H9 (cell line): ENCODE measurements around the gene ZNF382. TPM values are rescaled to one million over a fixed set of nuclear protein-coding genes. Genes with fewer than 3 reads are reported as not detected.

Experiments used
- DNase-seq: peaks from one replicate; pipeline ENCODE4 v3.0.0-alpha.2; 2017
- H2AFZ ChIP-seq: one replicate; pipeline ENCODE4 v1.6.1; 2013; ENCODE audit warnings: mild to moderate bottlenecking, low read length, control low read depth, moderate library complexity
- H2AK5ac ChIP-seq: 2 replicates; pipeline ENCODE4 v1.6.1; 2013; ENCODE audit warnings: low read length, control low read depth, mixed read lengths; ENCODE audit not compliant: insufficient read length
- H2BK120ac ChIP-seq: one replicate; pipeline ENCODE4 v1.6.1; 2013; ENCODE audit warnings: low read depth, mild to moderate bottlenecking, low read length, control low read depth, inconsistent platforms; ENCODE audit not compliant: poor library complexity, severe bottlenecking
- H2BK12ac ChIP-seq: 2 replicates; pipeline ENCODE4 v1.6.1; 2013; ENCODE audit warnings: low read length, control low read depth, mixed read lengths, low read depth; ENCODE audit not compliant: insufficient read length
- H2BK15ac ChIP-seq: 2 replicates; pipeline ENCODE4 v1.6.1; 2013; ENCODE audit warnings: low read depth, low read length, control low read depth
- H2BK20ac ChIP-seq: one replicate; pipeline ENCODE4 v1.6.1; 2013; ENCODE audit warnings: low read depth, mild to moderate bottlenecking, low read length, control low read depth, inconsistent platforms; ENCODE audit not compliant: poor library complexity, severe bottlenecking
- H2BK5ac ChIP-seq: 2 replicates; pipeline ENCODE4 v1.6.1; 2013; ENCODE audit warnings: low read length, control low read depth, mixed read lengths; ENCODE audit not compliant: insufficient read length
- H3K14ac ChIP-seq: 2 replicates; pipeline ENCODE4 v1.6.1; 2013; ENCODE audit warnings: low read length, control low read depth; ENCODE audit not compliant: insufficient read depth
- H3K18ac ChIP-seq: 2 replicates; pipeline ENCODE4 v1.6.1; 2013; ENCODE audit warnings: low read depth, mild to moderate bottlenecking, mixed read lengths, low read length, control low read depth; ENCODE audit not compliant: insufficient read length
- H3K23ac ChIP-seq: 2 replicates; pipeline ENCODE4 v1.6.1; 2013; ENCODE audit warnings: low read length, control low read depth, mixed read lengths, low read depth; ENCODE audit not compliant: insufficient read length
- H3K23me2 ChIP-seq: 2 replicates; pipeline ENCODE4 v1.6.1; 2013; ENCODE audit warnings: low read depth, mild to moderate bottlenecking, mixed read lengths, low read length, control low read depth; ENCODE audit not compliant: insufficient read length, poor library complexity, severe bottlenecking
- H3K27ac ChIP-seq: 2 replicates; pipeline ENCODE4 v1.5.1; 2013; ENCODE audit warnings: low read length, control low read depth, mixed read lengths, low read depth; ENCODE audit not compliant: insufficient read length
- H3K27me3 ChIP-seq: 2 replicates; pipeline ENCODE4 v1.6.1; 2013; ENCODE audit warnings: low read length, control low read depth, inconsistent platforms; ENCODE audit not compliant: insufficient read depth
- H3K4ac ChIP-seq: 2 replicates; pipeline ENCODE4 v1.6.1; 2013; ENCODE audit warnings: low read depth, mild to moderate bottlenecking, control low read depth, inconsistent platforms, low read length, moderate library complexity
- H3K4me1 ChIP-seq: 2 replicates; pipeline ENCODE4 v1.6.1; 2013; ENCODE audit warnings: low read length, control low read depth, inconsistent platforms; ENCODE audit not compliant: insufficient read depth
- H3K4me2 ChIP-seq: 2 replicates; pipeline ENCODE4 v1.6.1; 2013; ENCODE audit warnings: low read length, control low read depth, mixed read lengths; ENCODE audit not compliant: insufficient read length, insufficient read depth
- H3K56ac ChIP-seq: 2 replicates; pipeline ENCODE4 v1.6.1; 2013; ENCODE audit warnings: low read depth, mild to moderate bottlenecking, mixed read lengths, low read length, control low read depth; ENCODE audit not compliant: insufficient read length
- H3K79me1 ChIP-seq: 2 replicates; pipeline ENCODE4 v1.6.1; 2013; ENCODE audit warnings: low read depth, mild to moderate bottlenecking, moderate library complexity, low read length, control low read depth, inconsistent platforms; ENCODE audit not compliant: insufficient read depth, poor library complexity, severe bottlenecking
- H3K79me2 ChIP-seq: 2 replicates; pipeline ENCODE4 v1.6.1; 2013; ENCODE audit warnings: low read length, control low read depth, inconsistent platforms; ENCODE audit not compliant: insufficient read depth
- H3K9ac ChIP-seq: 2 replicates; pipeline ENCODE4 v1.6.1; 2013; ENCODE audit warnings: low read length, control low read depth, mixed read lengths; ENCODE audit not compliant: insufficient read length; ENCODE audit errors: extremely low read depth
- H3K9me3 ChIP-seq: one replicate; pipeline ENCODE4 v1.6.1; 2013; ENCODE audit warnings: low read depth, low read length, inconsistent platforms; ENCODE audit not compliant: control insufficient read depth
- H3T11ph ChIP-seq: one replicate; pipeline ENCODE4 v1.6.1; 2013; ENCODE audit warnings: mild to moderate bottlenecking, low read length, control low read depth, inconsistent platforms
- H4K20me1 ChIP-seq: one replicate; pipeline ENCODE4 v1.6.1; 2013; ENCODE audit not compliant: control insufficient read depth, insufficient read length, insufficient read depth
- H4K5ac ChIP-seq: 2 replicates; pipeline ENCODE4 v1.6.1; 2013; ENCODE audit warnings: low read depth, mild to moderate bottlenecking, mixed read lengths, low read length, control low read depth; ENCODE audit not compliant: insufficient read length
- H4K8ac ChIP-seq: replicated peaks from 2 replicates; pipeline ENCODE4 v1.6.1; 2013; ENCODE audit warnings: low read length, control low read depth, mixed read lengths, low read depth; ENCODE audit not compliant: insufficient read length
- H4K91ac ChIP-seq: 2 replicates; pipeline ENCODE4 v1.6.1; 2013; ENCODE audit warnings: low read depth, mild to moderate bottlenecking, moderate library complexity, mixed read lengths, low read length, control low read depth; ENCODE audit not compliant: insufficient read length
- H3K27ac Mint-ChIP-seq, 3 experiments: 2 replicates in 2 of 3; 3 replicates in 1 of 3; pipeline ENCODE4 v1.8.0; 2020 to 2021; ENCODE audit warnings: mixed read lengths in 3 of 3, mild to moderate bottlenecking in 1 of 3, moderate library complexity in 1 of 3
- H3K27me3 Mint-ChIP-seq: 2 replicates; pipeline ENCODE4 v1.8.0; 2021; ENCODE audit warnings: low read depth, mild to moderate bottlenecking, moderate library complexity, mixed read lengths
- H3K36me3 Mint-ChIP-seq, 3 experiments: 2 replicates in 2 of 3; 3 replicates in 1 of 3; pipeline ENCODE4 v1.8.0; 2020 to 2021; ENCODE audit warnings: low read depth in 3 of 3, mixed read lengths in 3 of 3; ENCODE audit not compliant: insufficient read depth in 1 of 3
- H3K4me1 Mint-ChIP-seq, 2 experiments: 2 replicates each; pipeline ENCODE4 v1.8.0; 2020; ENCODE audit warnings: mixed read lengths in 2 of 2
- H3K4me3 Mint-ChIP-seq, 2 experiments: 2 replicates in 1 of 2; 3 replicates in 1 of 2; pipeline ENCODE4 v1.8.0; 2020 to 2021; ENCODE audit warnings: mild to moderate bottlenecking in 2 of 2, mixed read lengths in 2 of 2, moderate library complexity in 1 of 2
- H3K9me3 Mint-ChIP-seq, 2 experiments: 2 replicates in 1 of 2; 3 replicates in 1 of 2; pipeline ENCODE4 v1.8.0; 2020; ENCODE audit warnings: mild to moderate bottlenecking in 2 of 2, mixed read lengths in 2 of 2, moderate library complexity in 1 of 2
- WGBS: extraction: QIAGEN DNeasy Blood & Tissue Kit; methylation state at CpG from one replicate; pipeline ENCODE4 v1.1.7; 2013; ENCODE audit warnings: missing lambda C conversion rate, low lambda C conversion rate, mixed read lengths; ENCODE audit not compliant: insufficient read length; ENCODE audit errors: extremely low coverage; 5-methylcytosine and 5-hydroxymethylcytosine counted together
- total RNA-seq: library from RNA; stranded (reverse); gene quantifications from 2 replicates; pipeline ENCODE4 v1.2.1, GENCODE V29; 2021
- TF ChIP-seq, protein P1 (sequence below): fragments of 200-600 bp; sonication (generic); conservative IDR thresholded peaks from 3 replicates; pipeline ENCODE4 v1.8.0; 2021; ENCODE audit warnings: antibody characterized with exemption, mild to moderate bottlenecking

Gene ZNF382
- total RNA-seq, 1 experiment from 2014 or later, result 10.8 TPM

DNA sequence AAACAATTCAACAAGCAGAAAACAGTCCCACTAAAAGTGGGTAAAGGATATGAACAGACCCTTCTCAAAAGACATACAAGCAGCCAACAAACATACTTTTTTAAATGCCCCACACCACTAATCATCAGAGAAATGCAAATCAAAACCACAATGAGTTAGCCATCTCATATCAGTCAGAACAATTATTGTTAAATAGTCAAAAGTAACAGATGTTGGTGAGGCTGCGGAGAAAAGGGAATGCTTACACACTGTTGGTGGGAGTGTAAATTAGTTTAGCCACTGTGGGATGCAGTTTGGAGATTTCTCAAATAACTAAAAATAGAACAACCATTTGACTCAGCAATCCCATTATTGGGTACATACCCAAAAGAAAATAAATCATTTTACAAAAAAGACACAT lies 40.7 kb upstream of the ZNF382 start:
- Histone ChIP-seq H3K4ac (no peak overlapping the region), H2AK5ac (no peak overlapping the region), H3K79me2 (peaks cover 4% of the 10 kb centered on the region; the same call in 1 of the 2 replicates), H3K18ac (no peak overlapping the region), H3K79me1 (peaks cover 2% of the 10 kb centered on the region), H2BK120ac (no peak overlapping the region), H2BK5ac (no peak overlapping the region), H2BK20ac (no peak overlapping the region), H3K23ac (no peak overlapping the region), H4K8ac (no peak overlapping the region), H3K9me3 (peaks cover 12% of the 10 kb centered on the region), H3K27me3 (no peaks in the 10 kb centered on the region), H2BK15ac (no peak overlapping the region), H4K5ac (no peak overlapping the region), H4K20me1 (no peaks in the 10 kb centered on the region), H3K14ac (no peak overlapping the region), H2BK12ac (no peak overlapping the region), H4K91ac (no peak overlapping the region), H3K4me1 (no peaks in the 10 kb centered on the region), H2AFZ (no peak overlapping the region), H3K9ac (no peak overlapping the region), H3K27ac (no peak overlapping the region), H3K56ac (no peak overlapping the region), H3K4me2 (no peak overlapping the region), H3K23me2 (no peaks in the 10 kb centered on the region), H3T11ph (no peak overlapping the region)
- TF ChIP-seq, protein P1, sequence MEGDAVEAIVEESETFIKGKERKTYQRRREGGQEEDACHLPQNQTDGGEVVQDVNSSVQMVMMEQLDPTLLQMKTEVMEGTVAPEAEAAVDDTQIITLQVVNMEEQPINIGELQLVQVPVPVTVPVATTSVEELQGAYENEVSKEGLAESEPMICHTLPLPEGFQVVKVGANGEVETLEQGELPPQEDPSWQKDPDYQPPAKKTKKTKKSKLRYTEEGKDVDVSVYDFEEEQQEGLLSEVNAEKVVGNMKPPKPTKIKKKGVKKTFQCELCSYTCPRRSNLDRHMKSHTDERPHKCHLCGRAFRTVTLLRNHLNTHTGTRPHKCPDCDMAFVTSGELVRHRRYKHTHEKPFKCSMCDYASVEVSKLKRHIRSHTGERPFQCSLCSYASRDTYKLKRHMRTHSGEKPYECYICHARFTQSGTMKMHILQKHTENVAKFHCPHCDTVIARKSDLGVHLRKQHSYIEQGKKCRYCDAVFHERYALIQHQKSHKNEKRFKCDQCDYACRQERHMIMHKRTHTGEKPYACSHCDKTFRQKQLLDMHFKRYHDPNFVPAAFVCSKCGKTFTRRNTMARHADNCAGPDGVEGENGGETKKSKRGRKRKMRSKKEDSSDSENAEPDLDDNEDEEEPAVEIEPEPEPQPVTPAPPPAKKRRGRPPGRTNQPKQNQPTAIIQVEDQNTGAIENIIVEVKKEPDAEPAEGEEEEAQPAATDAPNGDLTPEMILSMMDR, result no peak
- H3K4me1 Mint-ChIP-seq, result no peaks in the 10 kb centered on the region
- no peaks in the 10 kb centered on the region for H3K27me3 Mint-ChIP-seq
- peaks cover 59 to 90% (median 85%) of the 10 kb centered on the region in 3 experiments for H3K36me3 Mint-ChIP-seq
- H3K9me3 Mint-ChIP-seq, result peaks cover 53 to 91% of the 10 kb centered on the region in 2 experiments
- DNase-seq, result no peak
- no peak overlapping the region for H3K4me3 Mint-ChIP-seq
- H3K27ac Mint-ChIP-seq, result no peak overlapping the region
- no CpG with 5 or more reads among the region's 1 CpG for WGBS
